Measurements from ENCODE around the gene SEC31A. TPM values are rescaled to one million over a fixed set of nuclear protein-coding genes. Genes with fewer than 3 reads are reported as not detected.

The SEC31A gene
- 381 TPM for polyA plus RNA-seq (2013, experiment 1 of 2)
- polyA plus RNA-seq (2013, experiment 2 of 2): 357 TPM

DNA sequence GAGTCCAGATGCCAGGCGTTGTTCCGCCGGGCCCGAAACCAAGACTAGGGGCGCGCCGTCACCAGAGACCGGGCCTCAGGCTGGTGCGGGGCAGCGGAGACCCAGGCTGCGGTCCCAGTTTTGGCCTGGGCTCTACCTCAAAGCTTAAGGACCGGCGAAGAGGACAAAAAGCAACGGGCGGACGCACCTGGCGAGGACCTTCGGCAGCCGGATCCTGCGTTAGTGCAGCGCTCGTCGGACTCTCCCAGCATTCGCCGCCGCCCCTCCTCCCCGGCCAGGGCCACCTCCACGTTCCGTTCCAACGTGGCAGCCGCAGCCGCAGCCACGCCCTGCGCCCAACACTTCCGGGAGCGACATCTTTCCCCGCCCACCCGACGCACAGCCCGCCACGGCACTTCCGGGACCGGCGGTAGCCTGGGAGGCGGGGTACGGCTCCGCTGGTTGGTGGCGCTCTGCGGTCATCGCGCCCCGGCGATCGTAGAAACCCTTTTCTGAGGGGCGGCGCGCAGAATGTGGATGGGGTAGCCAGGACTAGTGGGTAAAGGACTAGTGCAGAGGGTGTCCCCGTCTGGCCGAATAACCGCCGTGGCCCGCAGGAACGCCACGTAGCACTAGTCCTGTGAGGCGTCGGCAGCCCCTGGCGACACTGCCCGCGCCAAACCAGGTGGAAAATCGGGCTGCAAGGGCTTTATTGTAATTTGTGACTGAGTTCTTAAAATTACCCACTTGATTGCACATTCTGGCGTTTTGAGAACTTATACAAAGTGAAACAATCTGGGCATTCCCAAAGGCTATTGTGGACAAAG, at the start of gene SEC31A:
Gene SEC31A, minus strand, starts transcription at position 253 of the 806 bp plus-strand sequence. CDS start 9,217 bp downstream, outside the sequence.
- Histone ChIP-seq H2BK120ac (ENCODE audit: low read depth, low read length) (peak within 1 kb of the TSS; percentile 65), H3K27me3 (ENCODE audit: control insufficient read depth in 1 of 2, insufficient read depth in 1 of 2, low read length in 2 of 2) (no peaks in the 10 kb centered on the region), H2BK15ac (ENCODE audit: low read depth, poor library complexity, severe bottlenecking) (peak within 1 kb of the TSS; percentile 91), H2BK5ac (ENCODE audit: low read depth, low read length, poor library complexity, severe bottlenecking) (peak within 1 kb of the TSS; percentile 84), H2AFZ (ENCODE audit: low read depth, low read length) (peak within 1 kb of the TSS; percentile 98), H3K4ac (ENCODE audit: low read depth in 1 of 2, low read length in 2 of 2) (peak within 1 kb of the TSS; percentile 99 to 100), H3K4me2 (ENCODE audit: low read length, poor library complexity, severe bottlenecking) (peak within 1 kb of the TSS; percentile 82), H3K36me3 (ENCODE audit: control insufficient read depth in 1 of 2, insufficient read depth in 2 of 2, low read depth in 1 of 2, low read length in 2 of 2) (peaks cover 9 to 31% of the 10 kb centered on the region in 2 experiments), H3K18ac (ENCODE audit: low read depth in 1 of 2, low read length in 2 of 2) (peak within 1 kb of the TSS; percentile 85 to 99), H3K23ac (ENCODE audit: low read length in 2 of 2) (peak within 1 kb of the TSS in 1 of 2 experiments; percentile 94), H3K4me3 (ENCODE audit: insufficient read depth in 1 of 2, low read depth in 1 of 2, low read length in 2 of 2) (peak within 1 kb of the TSS; percentile 78 to 94), H3K9me3 (ENCODE audit: control insufficient read depth, low read length) (no peaks in the 10 kb centered on the region), H2BK12ac (ENCODE audit: low read length in 2 of 2) (peak within 1 kb of the TSS in 1 of 2 experiments; percentile 74), H2AK5ac (ENCODE audit: low read length, severe bottlenecking) (peak within 1 kb of the TSS; percentile 97), H4K91ac (ENCODE audit: low read length) (peak within 1 kb of the TSS; percentile 88), H3K27ac (ENCODE audit: low read length, poor library complexity, severe bottlenecking) (peak within 1 kb of the TSS; percentile 97), H3K9ac (ENCODE audit: low read length) (peak within 1 kb of the TSS; percentile 100), H4K8ac (ENCODE audit: low read length) (peak within 1 kb of the TSS; percentile 96), H3K14ac (ENCODE audit: low read length in 2 of 2) (peak within 1 kb of the TSS in 1 of 2 experiments; percentile 98), H3K79me1 (replicated peaks; ENCODE audit: low read length, poor library complexity, severe bottlenecking) (peaks cover 5% of the 10 kb centered on the region), H3K4me1 (ENCODE audit: control insufficient read depth, insufficient read depth, low read depth, low read length) (peaks cover 1% of the 10 kb centered on the region)
- peak; percentile 97 for DNase-seq
- WGBS: under 1% methylated on average over 65 of the region's 71 CpGs

GRCh38 chr4:82939414-82939813, 48.5 kb upstream of the SEC31A start:
- H3K18ac ChIP-seq (ENCODE audit: low read depth in 1 of 2, low read length in 2 of 2): no peak overlapping the region
- H3K23ac ChIP-seq (ENCODE audit: low read length in 2 of 2): no peak overlapping the region
- no peak overlapping the region for H3K4ac ChIP-seq (ENCODE audit: low read depth in 1 of 2, low read length in 2 of 2)
- H3K9ac ChIP-seq (ENCODE audit: low read length): no peak overlapping the region
- no peak overlapping the region for H2BK120ac ChIP-seq (ENCODE audit: low read depth, low read length)
- DNase-seq: no peak
- WGBS: 89% methylated on average over 1 of the region's 2 CpGs
- H2BK12ac ChIP-seq (ENCODE audit: low read length in 2 of 2): no peak overlapping the region
- no peaks in the 10 kb centered on the region for H3K4me1 ChIP-seq (ENCODE audit: control insufficient read depth, insufficient read depth, low read depth, low read length)
- H3K36me3 ChIP-seq (ENCODE audit: control insufficient read depth in 1 of 2, insufficient read depth in 2 of 2, low read depth in 1 of 2, low read length in 2 of 2): peaks cover 6 to 71% of the 10 kb centered on the region in 2 experiments
- no peak overlapping the region for H2AK5ac ChIP-seq (ENCODE audit: low read length, severe bottlenecking)
- H4K8ac ChIP-seq (ENCODE audit: low read length): no peak overlapping the region
- H3K4me2 ChIP-seq (ENCODE audit: low read length, poor library complexity, severe bottlenecking): no peak overlapping the region
- H2AFZ ChIP-seq (ENCODE audit: low read depth, low read length): no peak overlapping the region
- no peak overlapping the region for H3K27ac ChIP-seq (ENCODE audit: low read length, poor library complexity, severe bottlenecking)
- peaks cover 2% of the 10 kb centered on the region for H3K79me1 ChIP-seq (replicated peaks; ENCODE audit: low read length, poor library complexity, severe bottlenecking)
- no peak overlapping the region for H3K14ac ChIP-seq (ENCODE audit: low read length in 2 of 2)
- no peak overlapping the region for H4K91ac ChIP-seq (ENCODE audit: low read length)
- H3K9me3 ChIP-seq (ENCODE audit: control insufficient read depth, low read length): no peaks in the 10 kb centered on the region
- H3K4me3 ChIP-seq (ENCODE audit: insufficient read depth in 1 of 2, low read depth in 1 of 2, low read length in 2 of 2): no peak overlapping the region
- no peaks in the 10 kb centered on the region for H3K27me3 ChIP-seq (ENCODE audit: control insufficient read depth in 1 of 2, insufficient read depth in 1 of 2, low read length in 2 of 2)
- no peak overlapping the region for H2BK15ac ChIP-seq (ENCODE audit: low read depth, poor library complexity, severe bottlenecking)
- H2BK5ac ChIP-seq (ENCODE audit: low read depth, low read length, poor library complexity, severe bottlenecking): no peak overlapping the region

- H4K8ac ChIP-seq (ENCODE audit: low read length): no peak overlapping the region
- no peak overlapping the region for H3K4me3 ChIP-seq (ENCODE audit: insufficient read depth in 1 of 2, low read depth in 1 of 2, low read length in 2 of 2)
- H3K18ac ChIP-seq (ENCODE audit: low read depth in 1 of 2, low read length in 2 of 2): no peak overlapping the region
- no peak overlapping the region for H3K14ac ChIP-seq (ENCODE audit: low read length in 2 of 2)
- H3K9me3 ChIP-seq (ENCODE audit: control insufficient read depth, low read length): no peaks in the 10 kb centered on the region
- no peak overlapping the region for H2BK120ac ChIP-seq (ENCODE audit: low read depth, low read length)
- H3K36me3 ChIP-seq (ENCODE audit: control insufficient read depth in 1 of 2, insufficient read depth in 2 of 2, low read depth in 1 of 2, low read length in 2 of 2): peaks cover 2 to 79% of the 10 kb centered on the region in 2 experiments
- DNase-seq: no peak
- no peak overlapping the region for H3K23ac ChIP-seq (ENCODE audit: low read length in 2 of 2)
- no peaks in the 10 kb centered on the region for H3K27me3 ChIP-seq (ENCODE audit: control insufficient read depth in 1 of 2, insufficient read depth in 1 of 2, low read length in 2 of 2)
- H4K91ac ChIP-seq (ENCODE audit: low read length): no peak overlapping the region
- no peak overlapping the region for H2AFZ ChIP-seq (ENCODE audit: low read depth, low read length)
- no peaks in the 10 kb centered on the region for H3K79me1 ChIP-seq (replicated peaks; ENCODE audit: low read length, poor library complexity, severe bottlenecking)
- H3K4ac ChIP-seq (ENCODE audit: low read depth in 1 of 2, low read length in 2 of 2): no peak overlapping the region
- no peak overlapping the region for H3K4me2 ChIP-seq (ENCODE audit: low read length, poor library complexity, severe bottlenecking)
- H3K9ac ChIP-seq (ENCODE audit: low read length): no peak overlapping the region
- H3K27ac ChIP-seq (ENCODE audit: low read length, poor library complexity, severe bottlenecking): no peak overlapping the region
- H2BK5ac ChIP-seq (ENCODE audit: low read depth, low read length, poor library complexity, severe bottlenecking): no peak overlapping the region
- H2BK12ac ChIP-seq (ENCODE audit: low read length in 2 of 2): no peak overlapping the region
- H2AK5ac ChIP-seq (ENCODE audit: low read length, severe bottlenecking): no peak overlapping the region
- no peak overlapping the region for H2BK15ac ChIP-seq (ENCODE audit: low read depth, poor library complexity, severe bottlenecking)
- H3K4me1 ChIP-seq (ENCODE audit: control insufficient read depth, insufficient read depth, low read depth, low read length): no peaks in the 10 kb centered on the region
Observed at GRCh38 chr4:82934441-82934840, 43.5 kb upstream of the SEC31A start.

DNA sequence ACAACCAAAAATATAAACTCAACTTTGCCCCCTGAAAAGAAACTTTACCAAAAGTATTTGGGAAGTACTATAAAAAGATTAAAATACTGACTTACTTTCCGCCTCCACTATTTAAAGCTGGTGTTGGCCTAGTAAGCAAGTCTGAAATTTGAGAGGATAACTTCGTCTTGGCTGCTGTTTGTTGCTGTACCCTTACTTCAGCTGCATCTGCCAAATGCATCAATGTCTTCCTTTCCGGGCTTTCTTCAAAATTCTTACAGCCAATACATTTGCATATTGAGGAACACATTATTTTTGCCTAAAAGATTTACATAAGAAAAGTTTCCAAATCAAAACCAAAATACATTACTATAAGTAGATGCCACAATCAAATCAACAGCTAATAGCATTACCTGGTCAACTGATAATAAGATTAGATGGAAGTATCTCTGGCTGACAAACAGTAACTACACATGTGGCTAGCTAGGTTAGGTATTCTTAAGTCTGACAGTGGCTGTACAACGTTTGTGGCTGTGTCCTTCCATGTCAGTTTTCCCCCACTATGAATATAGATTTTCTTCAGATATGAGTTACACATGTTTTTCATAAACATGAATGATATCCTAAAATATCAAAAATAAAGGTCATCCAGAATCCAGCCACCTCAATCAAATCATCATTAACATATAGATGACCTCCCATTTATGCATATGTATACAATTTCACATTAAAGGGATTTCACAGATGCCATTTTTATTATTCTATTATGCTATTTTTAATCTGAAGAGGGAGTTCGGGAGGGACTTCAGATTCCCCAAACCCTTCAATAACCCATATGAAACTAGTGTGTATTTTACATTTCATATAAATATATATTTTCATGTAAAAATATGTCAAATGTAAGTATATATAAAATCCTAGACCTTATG, 40.1 kb upstream of the SEC31A start:
- Histone ChIP-seq H3K4ac (ENCODE audit: low read depth in 1 of 2, low read length in 2 of 2) (no peak overlapping the region), H3K23ac (ENCODE audit: low read length in 2 of 2) (no peak overlapping the region), H3K27me3 (ENCODE audit: control insufficient read depth in 1 of 2, insufficient read depth in 1 of 2, low read length in 2 of 2) (no peaks in the 10 kb centered on the region), H3K79me1 (replicated peaks; ENCODE audit: low read length, poor library complexity, severe bottlenecking) (no peaks in the 10 kb centered on the region), H2AK5ac (ENCODE audit: low read length, severe bottlenecking) (no peak overlapping the region), H2AFZ (ENCODE audit: low read depth, low read length) (no peak overlapping the region), H3K9me3 (ENCODE audit: control insufficient read depth, low read length) (no peaks in the 10 kb centered on the region), H3K4me3 (ENCODE audit: insufficient read depth in 1 of 2, low read depth in 1 of 2, low read length in 2 of 2) (no peak overlapping the region), H2BK5ac (ENCODE audit: low read depth, low read length, poor library complexity, severe bottlenecking) (no peak overlapping the region), H3K18ac (ENCODE audit: low read depth in 1 of 2, low read length in 2 of 2) (no peak overlapping the region), H3K14ac (ENCODE audit: low read length in 2 of 2) (no peak overlapping the region), H4K91ac (ENCODE audit: low read length) (no peak overlapping the region), H3K36me3 (ENCODE audit: control insufficient read depth in 1 of 2, insufficient read depth in 2 of 2, low read depth in 1 of 2, low read length in 2 of 2) (peaks cover 0 to 60% of the 10 kb centered on the region in 2 experiments), H2BK15ac (ENCODE audit: low read depth, poor library complexity, severe bottlenecking) (no peak overlapping the region), H3K4me1 (ENCODE audit: control insufficient read depth, insufficient read depth, low read depth, low read length) (no peaks in the 10 kb centered on the region), H4K8ac (ENCODE audit: low read length) (no peak overlapping the region), H3K4me2 (ENCODE audit: low read length, poor library complexity, severe bottlenecking) (no peak overlapping the region), H3K27ac (ENCODE audit: low read length, poor library complexity, severe bottlenecking) (no peak overlapping the region), H2BK12ac (ENCODE audit: low read length in 2 of 2) (no peak overlapping the region), H2BK120ac (ENCODE audit: low read depth, low read length) (no peak overlapping the region), H3K9ac (ENCODE audit: low read length) (no peak overlapping the region)
- DNase-seq: no peak
- WGBS: 99% methylated on average over 4 of the region's 5 CpGs

Measured in mesenchymal stem cell (in vitro differentiated cells and primary cell).